DMS153 (cell line): ENCODE data around the gene DNASE1L2.

Source experiments
- DNase-seq: peaks from one replicate; lab custom pipeline; 2025; lab: John Stamatoyannopoulos, UW

Gene DNASE1L2

GRCh38 chr16:2226245-2226793 lies 9.9 kb upstream of the DNASE1L2 start:
- no peak for DNase-seq

- DNase-seq, result no peak
Measured at GRCh38 chr16:2226918-2227317, 9.3 kb upstream of the DNASE1L2 start.

- no peak for DNase-seq
Measured at GRCh38 chr16:2228161-2228824, 8.0 kb upstream of the DNASE1L2 start.

GRCh38 chr16:2229091-2229490 lies 7.2 kb upstream of the DNASE1L2 start:
- DNase-seq, result no peak

- DNase-seq, result no peak
Measured at GRCh38 chr16:2229632-2230250, 6.5 kb upstream of the DNASE1L2 start.

- no peak for DNase-seq
Measured at GRCh38 chr16:2230376-2230775, 5.9 kb upstream of the DNASE1L2 start.

GRCh38 chr16:2231016-2231931 lies 5.0 kb upstream of the DNASE1L2 start:
- peak; percentile 58 for DNase-seq

- no peak for DNase-seq
Measured at GRCh38 chr16:2232094-2232990, 3.9 kb upstream of the DNASE1L2 start.

GRCh38 chr16:2233046-2233775 lies 3.0 kb upstream of the DNASE1L2 start:
- DNase-seq, result no peak

GRCh38 chr16:2233872-2234812 lies 2.1 kb upstream of the DNASE1L2 start:
- peak; percentile 73 for DNase-seq

GRCh38 chr16:2234813-2235170 lies 1.5 kb upstream of the DNASE1L2 start:
- no peak for DNase-seq

- DNase-seq, result no peak
Measured at GRCh38 chr16:2235234-2235651, 1.0 kb upstream of the DNASE1L2 start.

- no peak for DNase-seq
Measured at GRCh38 chr16:2235695-2236336, 428 bp upstream of the DNASE1L2 start.

GRCh38 chr16:2237102-2237482 lies 848 bp downstream of the DNASE1L2 start:
- no peak for DNase-seq

- DNase-seq, result no peak
Measured at GRCh38 chr16:2237493-2238149, 1.4 kb downstream of the DNASE1L2 start.

GRCh38 chr16:2238150-2238837 lies 2.0 kb downstream of the DNASE1L2 start:
- DNase-seq, result no peak

GRCh38 chr16:2238838-2239675 lies 2.8 kb downstream of the DNASE1L2 start:
- no peak for DNase-seq
